ENCODE data around the gene INHA.

INHA gene

DNA sequence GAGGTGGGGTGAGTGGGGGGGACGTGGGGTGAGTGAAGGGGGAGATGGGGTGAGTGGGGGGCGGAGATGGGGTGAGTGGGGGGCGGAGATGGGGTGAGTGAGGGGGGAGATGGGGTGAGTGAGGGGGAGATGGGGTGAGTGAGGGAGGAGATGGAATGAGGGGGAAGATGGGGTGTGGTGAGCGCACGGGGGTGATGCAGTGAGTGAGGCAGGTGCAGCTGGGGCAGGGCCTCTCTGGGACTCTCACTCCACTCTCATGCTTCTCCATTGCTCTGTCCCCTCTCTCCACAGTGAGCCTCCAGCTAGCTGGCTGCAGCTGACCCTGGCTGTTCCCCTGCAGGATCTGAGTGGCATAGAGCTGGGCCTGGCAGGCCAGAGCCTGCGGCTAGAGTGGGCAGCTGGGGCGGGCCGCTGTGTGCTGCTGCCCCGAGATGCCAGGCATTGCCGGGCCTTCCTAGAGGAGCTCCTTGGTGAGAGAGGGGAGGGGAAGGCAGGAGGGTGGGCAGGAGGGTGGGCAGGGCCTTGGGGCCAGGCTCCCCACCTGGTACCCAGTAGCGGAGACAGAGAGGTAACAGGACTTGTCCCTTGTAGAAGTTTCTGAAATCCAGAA is 41.5 kb downstream of the INHA start:
- DNase-seq, result no peak

DNA sequence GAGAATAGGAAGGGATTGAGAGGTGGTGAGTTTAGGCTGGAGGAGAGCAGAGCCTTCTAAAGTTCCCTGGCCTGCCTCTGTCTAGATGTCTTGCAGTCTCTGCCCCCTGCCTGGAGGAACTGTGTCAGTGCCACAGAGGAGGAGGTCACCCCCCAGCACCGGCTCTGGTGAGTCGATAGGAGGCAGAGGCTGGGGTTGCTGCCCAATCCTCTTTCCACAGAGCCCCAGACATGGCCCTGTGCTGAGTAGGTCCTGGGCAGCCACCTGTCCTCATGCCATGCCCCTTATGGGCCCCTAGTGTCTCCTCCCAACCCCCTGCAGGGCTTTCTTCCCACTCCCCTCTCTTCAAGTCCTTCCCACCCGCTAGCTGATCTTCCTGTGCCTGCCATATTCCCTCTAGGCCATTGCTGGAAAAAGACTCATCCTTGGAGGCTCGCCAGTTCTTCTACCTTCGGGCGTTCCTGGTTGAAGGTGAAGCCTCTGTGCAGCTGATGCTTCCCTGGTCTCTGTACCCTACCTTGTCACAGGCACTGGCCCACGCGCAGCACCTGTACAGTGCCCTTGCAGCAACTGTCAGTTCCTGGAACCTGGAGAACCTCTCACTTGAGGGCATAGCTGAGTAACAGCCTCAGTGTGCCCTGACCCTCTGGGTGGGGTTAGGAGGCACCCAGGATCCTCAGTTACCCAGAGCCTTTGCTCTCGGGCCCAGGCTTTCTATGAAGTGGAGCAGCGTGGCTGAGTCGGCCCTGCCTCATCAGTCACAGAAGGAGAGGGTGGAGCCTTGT is 42.2 kb downstream of the INHA start:
- DNase-seq, result no peak

DNA sequence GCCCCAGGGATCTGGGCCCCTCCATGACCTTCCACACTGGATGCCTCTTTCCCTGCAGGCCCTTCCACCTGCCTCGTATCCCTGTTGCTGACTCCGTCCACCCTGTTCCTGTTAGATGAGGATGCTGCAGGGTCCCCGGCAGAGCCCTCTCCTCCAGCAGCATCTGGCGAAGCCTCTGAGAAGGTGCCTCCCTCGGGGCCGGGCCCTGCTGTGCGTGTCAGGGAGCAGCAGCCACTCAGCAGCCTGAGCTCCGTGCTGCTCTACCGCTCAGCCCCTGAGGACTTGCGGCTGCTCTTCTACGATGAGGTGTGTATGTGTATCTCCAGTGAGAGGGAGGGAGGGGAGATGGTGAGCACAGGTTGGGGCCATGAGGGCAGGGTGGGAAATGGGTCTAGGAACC is 42.9 kb downstream of the INHA start:
- no peak for DNase-seq

DNA sequence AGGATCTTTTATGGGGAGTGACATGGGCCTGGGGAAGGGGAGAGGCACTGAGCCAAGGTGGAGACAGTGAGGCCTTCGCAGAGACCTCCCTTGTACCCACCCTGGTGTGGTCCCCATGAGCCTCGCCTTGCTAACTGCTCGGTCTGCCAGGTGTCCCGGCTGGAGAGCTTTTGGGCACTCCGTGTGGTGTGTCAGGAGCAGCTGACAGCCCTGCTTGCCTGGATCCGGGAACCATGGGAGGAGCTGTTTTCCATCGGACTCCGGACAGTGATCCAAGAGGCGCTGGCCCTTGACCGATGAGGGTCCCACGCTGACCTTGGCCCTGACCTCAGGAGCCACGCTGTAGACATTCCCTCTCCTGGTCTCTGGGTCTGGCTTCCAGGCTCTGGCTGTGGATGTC is 43.8 kb downstream of the INHA start:
- DNase-seq, result no peak

DNA sequence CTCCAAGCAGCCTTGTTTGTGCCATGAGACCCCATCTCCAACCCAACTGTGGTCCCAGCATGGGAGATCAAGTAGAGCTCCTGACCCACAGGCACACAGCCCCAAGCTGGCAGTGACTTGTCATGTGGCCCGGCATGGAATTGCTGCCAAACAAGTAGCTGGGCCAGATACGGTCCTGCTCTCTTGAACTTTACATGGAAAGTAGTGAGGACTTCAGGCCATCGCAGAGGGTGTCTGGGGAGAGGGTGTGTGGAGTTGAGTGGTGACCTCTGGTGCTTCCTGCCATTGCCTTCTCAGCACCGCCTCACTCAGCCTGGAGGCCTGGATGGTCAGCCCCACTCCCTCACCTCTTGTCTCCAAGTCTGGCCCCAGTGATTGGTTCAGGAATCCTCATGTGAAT is 44.4 kb downstream of the INHA start:
- no peak for DNase-seq

DNA sequence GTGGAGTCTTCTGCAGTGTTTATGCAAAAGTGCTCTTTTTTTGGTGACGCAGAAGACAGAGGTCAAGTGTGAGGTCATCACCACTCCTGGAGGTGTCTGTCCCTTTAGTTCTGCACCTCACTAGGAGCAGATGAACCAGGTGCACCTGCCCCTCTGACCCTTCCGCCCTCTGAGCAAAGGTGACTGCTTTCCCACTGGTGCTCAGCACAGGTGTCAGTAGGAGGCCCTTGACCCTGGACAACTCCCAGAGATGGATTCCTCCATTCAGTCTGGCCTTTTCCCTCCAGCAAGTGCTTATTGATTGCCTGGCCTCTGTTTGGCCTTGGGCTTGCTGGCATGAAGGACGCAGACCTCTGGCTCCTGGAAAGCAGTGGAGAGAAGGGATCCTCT is 46.6 kb downstream of the INHA start:
- DNase-seq, result no peak

DNA sequence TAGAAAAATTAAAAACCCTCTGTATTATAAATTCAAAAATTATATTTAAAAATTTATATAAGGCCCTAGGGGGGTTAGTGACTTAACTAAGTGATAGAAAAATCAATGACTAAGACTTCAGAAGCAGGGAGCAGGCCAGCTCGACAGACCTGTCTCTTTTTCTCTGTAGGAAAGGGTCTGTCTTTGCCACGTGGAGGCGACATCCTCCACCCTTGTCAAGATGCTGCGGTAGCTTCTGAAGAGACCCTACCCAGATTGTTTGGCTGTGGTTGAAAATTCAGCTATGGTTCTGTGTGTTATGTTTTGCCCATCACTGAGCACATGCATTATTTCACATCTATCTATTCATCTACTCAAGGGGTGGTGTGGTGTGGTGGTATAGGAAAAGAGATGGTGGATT is 47.1 kb downstream of the INHA start:
- no peak for DNase-seq

DNA sequence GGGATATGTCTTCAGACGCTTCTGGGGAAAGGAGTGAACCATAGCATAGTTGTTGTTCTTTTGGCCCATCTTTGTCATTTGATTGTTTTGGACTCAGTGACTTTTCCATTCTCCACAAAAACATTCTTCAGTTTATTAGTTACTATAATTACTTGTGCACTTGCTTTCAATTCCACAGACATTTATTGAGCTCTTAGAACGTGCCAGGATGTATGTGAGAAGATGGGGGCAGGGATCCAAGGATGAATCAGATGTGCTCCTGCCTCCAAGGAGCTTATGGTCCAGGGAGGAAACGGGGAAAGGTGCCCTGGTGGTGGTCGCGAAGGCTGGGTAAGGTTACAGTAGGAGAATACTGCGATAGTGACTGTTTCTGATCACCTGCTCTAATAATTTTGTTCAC is 48.4 kb downstream of the INHA start:
- DNase-seq, result no peak

DNA sequence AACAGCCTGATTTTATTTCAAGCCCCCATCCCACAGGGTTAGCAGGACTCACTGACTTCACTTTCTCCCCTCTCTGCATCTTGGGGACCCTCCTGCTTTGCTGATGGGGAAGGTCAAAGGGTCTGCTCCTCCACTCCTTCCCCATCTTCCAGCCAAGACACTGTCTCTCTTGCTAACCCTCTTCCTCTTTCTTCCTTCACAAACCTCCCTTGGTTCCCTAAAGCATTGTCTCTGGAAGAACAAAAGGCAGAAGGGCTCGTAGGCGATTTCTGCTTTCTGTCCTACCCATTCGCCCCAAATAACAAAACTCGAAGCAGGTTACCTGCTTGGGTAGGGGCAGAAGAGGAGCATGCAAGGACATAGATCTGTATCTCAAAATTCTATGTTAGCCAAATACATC is 49.8 kb downstream of the INHA start:
- DNase-seq, result no peak

DNA sequence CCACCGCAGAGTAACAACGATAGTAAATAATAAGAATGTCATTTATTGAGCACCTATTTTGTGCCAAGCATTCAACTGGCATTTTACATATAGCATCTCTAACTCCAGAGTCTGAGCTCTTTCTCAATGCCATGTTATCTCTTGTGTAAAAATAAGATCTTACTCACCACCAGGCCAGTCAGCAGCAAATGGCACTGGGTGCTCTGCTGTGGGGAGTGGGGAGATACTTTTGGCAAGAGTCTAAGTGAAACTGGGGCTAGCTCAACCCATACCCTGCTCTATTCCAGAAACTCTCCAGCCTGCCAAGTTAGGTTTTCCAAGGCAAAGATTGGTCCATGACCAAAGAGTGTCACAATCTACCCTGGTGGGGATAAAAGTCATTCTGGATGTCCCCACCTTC is 50.4 kb downstream of the INHA start:
- no peak for DNase-seq

DNA sequence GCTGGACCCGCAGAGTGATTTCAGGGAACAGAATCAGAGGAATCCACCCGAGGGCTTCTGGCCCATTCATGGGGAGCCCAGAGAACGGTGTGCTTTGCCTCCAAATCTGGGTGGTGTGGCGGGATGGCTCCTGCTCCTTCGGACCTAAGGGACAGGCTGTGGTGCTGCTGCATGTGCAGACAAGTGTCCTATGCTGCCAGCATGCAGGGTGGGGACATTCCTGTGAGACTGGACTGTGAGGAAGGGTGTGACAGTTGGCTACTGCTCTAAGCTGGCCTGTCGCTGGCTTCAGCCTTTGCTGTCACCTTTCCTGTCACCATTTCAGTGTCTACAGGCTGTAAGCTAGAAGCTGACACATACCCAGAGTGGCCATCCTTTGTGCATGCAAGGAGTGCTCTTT is 52.5 kb downstream of the INHA start:
- no peak for DNase-seq

DNA sequence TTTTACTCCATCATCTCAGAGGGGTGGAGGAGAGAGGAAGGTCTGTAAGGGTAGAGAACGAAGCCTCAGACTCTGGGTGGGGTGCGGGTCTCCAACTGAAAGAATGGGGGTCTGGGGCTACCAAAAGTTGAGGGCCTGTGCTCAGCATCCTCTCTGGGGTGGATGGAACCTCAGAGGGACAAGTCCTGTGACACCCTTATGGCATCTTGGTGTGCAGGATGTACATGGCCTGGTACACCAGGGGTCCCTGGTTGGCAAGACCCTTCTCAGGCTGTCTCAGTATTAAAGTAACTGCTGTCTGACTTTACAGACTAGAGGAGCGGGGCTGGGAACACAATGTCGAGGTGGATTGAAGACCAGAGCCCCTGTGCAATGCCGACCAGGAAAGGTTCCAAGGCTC is 53.1 kb downstream of the INHA start:
- no peak for DNase-seq
